ENCODE measurements around the gene RND3.

Gene RND3

GRCh38 chr2:150520887-150521664, 33.6 kb upstream of the RND3 start:
- Histone ChIP-seq H3K9ac (ENCODE audit: low read depth, low read length) (no peak overlapping the region), H3K4me3 (ENCODE audit: low read length) (no peak overlapping the region)
- WGBS: 78% methylated on average over 4 of the region's 4 CpGs

DNA sequence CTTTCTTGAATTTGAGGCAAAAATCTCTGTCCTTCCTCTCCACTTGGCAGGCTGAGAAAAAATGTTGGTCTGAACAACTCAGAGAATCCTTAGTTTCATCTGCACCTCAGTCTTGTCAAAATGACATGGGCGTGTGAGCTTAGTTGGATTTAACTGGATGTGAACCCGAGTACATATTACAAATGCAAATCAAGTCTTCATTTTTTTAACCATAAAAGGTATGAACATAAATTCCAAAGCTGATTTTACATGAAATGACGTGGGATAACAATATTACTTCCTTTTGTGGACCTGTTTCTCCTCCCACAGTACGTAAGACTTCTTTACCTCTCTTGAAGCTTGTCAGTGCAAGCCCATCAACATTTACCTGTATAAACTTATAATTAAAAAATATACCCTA, 32.6 kb upstream of the RND3 start:
- 93% methylated on average over 4 of the region's 4 CpGs for WGBS
- no peak overlapping the region for H3K9ac ChIP-seq (ENCODE audit: low read depth, low read length)

More at GRCh38 chr2:150520887-150521664, 33.6 kb upstream of the RND3 start:
- Histone ChIP-seq H3K27me3 (ENCODE audit: insufficient read depth, low read length) (no peaks in the 10 kb centered on the region), H3K9me3 (ENCODE audit: insufficient read depth, low read depth, low read length) (peaks cover 6% of the 10 kb centered on the region), H3K4me1 (ENCODE audit: insufficient read depth, low read length) (no peaks in the 10 kb centered on the region), H3K36me3 (ENCODE audit: insufficient read depth, low read length) (no peaks in the 10 kb centered on the region), H3K27ac (ENCODE audit: low read depth, low read length) (no peak overlapping the region)

DNA sequence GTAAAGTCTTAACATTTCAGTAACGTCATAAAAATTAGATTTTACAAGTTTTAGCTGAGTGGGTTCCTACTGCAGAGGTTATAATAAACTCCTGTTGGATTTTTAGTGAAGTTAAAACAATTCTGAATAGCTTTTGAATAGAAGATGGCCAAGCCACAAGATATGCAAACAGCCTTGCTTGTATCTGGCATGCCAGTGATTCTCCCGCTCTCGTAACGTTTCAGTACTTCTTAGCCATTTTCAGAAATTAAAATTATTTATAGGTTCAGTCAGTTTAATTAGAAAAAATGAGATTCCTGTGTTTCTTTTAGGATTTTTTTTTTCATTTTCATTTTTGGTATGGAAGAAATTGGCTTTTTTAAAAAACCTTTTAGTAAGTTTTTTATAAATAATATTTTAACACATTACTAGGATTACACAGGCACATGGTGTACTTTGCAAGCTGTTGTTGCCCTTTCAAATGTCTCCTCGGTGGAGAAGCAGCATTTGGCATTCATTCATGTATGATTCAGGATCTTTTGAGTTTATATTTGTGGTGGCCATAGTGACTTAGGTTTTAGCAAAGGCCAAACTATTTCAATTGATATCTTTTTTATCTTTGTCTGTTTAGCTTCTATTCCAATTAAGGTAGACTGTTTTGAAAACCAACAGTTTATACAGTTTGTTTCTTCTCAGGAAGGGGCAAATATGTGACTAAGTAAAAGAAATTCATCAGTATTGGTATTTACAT, 30.6 kb upstream of the RND3 start:
- H3K27me3 ChIP-seq (ENCODE audit: insufficient read depth, low read length): no peaks in the 10 kb centered on the region
- no peak overlapping the region for H3K4me3 ChIP-seq (ENCODE audit: low read length)
- H3K27ac ChIP-seq (ENCODE audit: low read depth, low read length): no peak overlapping the region
- WGBS: 99% methylated on average over 5 of the region's 5 CpGs
- no peaks in the 10 kb centered on the region for H3K9me3 ChIP-seq (ENCODE audit: insufficient read depth, low read depth, low read length)
- H3K9ac ChIP-seq (ENCODE audit: low read depth, low read length): no peak overlapping the region
- H3K36me3 ChIP-seq (ENCODE audit: insufficient read depth, low read length): no peaks in the 10 kb centered on the region
- no peaks in the 10 kb centered on the region for H3K4me1 ChIP-seq (ENCODE audit: insufficient read depth, low read length)

More for the DNA sequence above, 32.6 kb upstream of the RND3 start:
- Histone ChIP-seq H3K9me3 (ENCODE audit: insufficient read depth, low read depth, low read length) (peaks cover 6% of the 10 kb centered on the region), H3K4me3 (ENCODE audit: low read length) (no peak overlapping the region), H3K27me3 (ENCODE audit: insufficient read depth, low read length) (no peaks in the 10 kb centered on the region), H3K4me1 (ENCODE audit: insufficient read depth, low read length) (no peaks in the 10 kb centered on the region), H3K27ac (ENCODE audit: low read depth, low read length) (no peak overlapping the region), H3K36me3 (ENCODE audit: insufficient read depth, low read length) (no peaks in the 10 kb centered on the region)

GRCh38 chr2:150513647-150514046, 26.2 kb upstream of the RND3 start:
- Histone ChIP-seq H3K27me3 (ENCODE audit: insufficient read depth, low read length) (no peaks in the 10 kb centered on the region), H3K4me3 (ENCODE audit: low read length) (no peak overlapping the region), H3K9me3 (ENCODE audit: insufficient read depth, low read depth, low read length) (no peaks in the 10 kb centered on the region), H3K4me1 (ENCODE audit: insufficient read depth, low read length) (no peaks in the 10 kb centered on the region), H3K9ac (ENCODE audit: low read depth, low read length) (no peak overlapping the region), H3K36me3 (ENCODE audit: insufficient read depth, low read length) (no peaks in the 10 kb centered on the region), H3K27ac (ENCODE audit: low read depth, low read length) (no peak overlapping the region)

- WGBS: 86% methylated on average over 2 of the region's 2 CpGs
- Histone ChIP-seq H3K36me3 (ENCODE audit: insufficient read depth, low read length) (no peaks in the 10 kb centered on the region), H3K9ac (ENCODE audit: low read depth, low read length) (no peak overlapping the region)
These were observed 21.1 kb upstream of the RND3 start for GRCh38 chr2:150508497-150509137.

DNA sequence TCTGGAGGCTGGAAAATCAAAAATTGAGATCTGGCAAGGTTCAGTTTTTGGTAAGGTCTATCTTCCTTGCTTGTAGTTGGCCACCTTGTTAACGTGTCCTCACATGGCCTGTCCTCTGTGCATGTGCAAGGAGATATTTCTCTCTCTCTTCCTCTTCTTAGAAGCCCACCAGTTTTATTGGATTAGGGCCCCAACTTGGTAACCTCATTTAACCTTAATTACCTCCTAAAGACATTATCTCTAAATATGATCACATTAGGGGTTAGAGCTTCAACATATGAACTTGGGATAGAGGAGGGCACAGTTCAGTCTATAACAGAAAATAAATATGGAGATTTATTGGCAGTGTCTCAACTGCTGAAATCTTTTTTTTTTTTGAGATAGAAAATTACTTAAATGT, 19.6 kb upstream of the RND3 start:
- H3K4me1 ChIP-seq (ENCODE audit: insufficient read depth, low read length): no peaks in the 10 kb centered on the region
- H3K27me3 ChIP-seq (ENCODE audit: insufficient read depth, low read length): no peaks in the 10 kb centered on the region
- 97% methylated on average over 1 of the region's 1 CpG for WGBS
- H3K9me3 ChIP-seq (ENCODE audit: insufficient read depth, low read depth, low read length): no peaks in the 10 kb centered on the region
- no peak overlapping the region for H3K9ac ChIP-seq (ENCODE audit: low read depth, low read length)
- H3K27ac ChIP-seq (ENCODE audit: low read depth, low read length): no peak overlapping the region
- no peak overlapping the region for H3K4me3 ChIP-seq (ENCODE audit: low read length)
- H3K36me3 ChIP-seq (ENCODE audit: insufficient read depth, low read length): no peaks in the 10 kb centered on the region

More at GRCh38 chr2:150508497-150509137, 21.1 kb upstream of the RND3 start:
- no peaks in the 10 kb centered on the region for H3K4me1 ChIP-seq (ENCODE audit: insufficient read depth, low read length)
- no peaks in the 10 kb centered on the region for H3K9me3 ChIP-seq (ENCODE audit: insufficient read depth, low read depth, low read length)
- no peak overlapping the region for H3K27ac ChIP-seq (ENCODE audit: low read depth, low read length)
- no peak overlapping the region for H3K4me3 ChIP-seq (ENCODE audit: low read length)
- no peaks in the 10 kb centered on the region for H3K27me3 ChIP-seq (ENCODE audit: insufficient read depth, low read length)

GRCh38 chr2:150505178-150505577, 17.7 kb upstream of the RND3 start:
- Histone ChIP-seq H3K4me3 (ENCODE audit: low read length) (no peak overlapping the region), H3K27me3 (ENCODE audit: insufficient read depth, low read length) (no peaks in the 10 kb centered on the region), H3K4me1 (ENCODE audit: insufficient read depth, low read length) (no peaks in the 10 kb centered on the region), H3K9me3 (ENCODE audit: insufficient read depth, low read depth, low read length) (no peaks in the 10 kb centered on the region), H3K9ac (ENCODE audit: low read depth, low read length) (no peak overlapping the region), H3K27ac (ENCODE audit: low read depth, low read length) (no peak overlapping the region), H3K36me3 (ENCODE audit: insufficient read depth, low read length) (no peaks in the 10 kb centered on the region)

- no peaks in the 10 kb centered on the region for H3K4me1 ChIP-seq (ENCODE audit: insufficient read depth, low read length)
- no peaks in the 10 kb centered on the region for H3K9me3 ChIP-seq (ENCODE audit: insufficient read depth, low read depth, low read length)
- H3K27me3 ChIP-seq (ENCODE audit: insufficient read depth, low read length): no peaks in the 10 kb centered on the region
- WGBS: 91% methylated on average over 7 of the region's 7 CpGs
- H3K36me3 ChIP-seq (ENCODE audit: insufficient read depth, low read length): no peaks in the 10 kb centered on the region
- H3K4me3 ChIP-seq (ENCODE audit: low read length): no peak overlapping the region
- no peak overlapping the region for H3K9ac ChIP-seq (ENCODE audit: low read depth, low read length)
- no peak overlapping the region for H3K27ac ChIP-seq (ENCODE audit: low read depth, low read length)
These were observed 8.6 kb upstream of the RND3 start for GRCh38 chr2:150495993-150496627.

DNA sequence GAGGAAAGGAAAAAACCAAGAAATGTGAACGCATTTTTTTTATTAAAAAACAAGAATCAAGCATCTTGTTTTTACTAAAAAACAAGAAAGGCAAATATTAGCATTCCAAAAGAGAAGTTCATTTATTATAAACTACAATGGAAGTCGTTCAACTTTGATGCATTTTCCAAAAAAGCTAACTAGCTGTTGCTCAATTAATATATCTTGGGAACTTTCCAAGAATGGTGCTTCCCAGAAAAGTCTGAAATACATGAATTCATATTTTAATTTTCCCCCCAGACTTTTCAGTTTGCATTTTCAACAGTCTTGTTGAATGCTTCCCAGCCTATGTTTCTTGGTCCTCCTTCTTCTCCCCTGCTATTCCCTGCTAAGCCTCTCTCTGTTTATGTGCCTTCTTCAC, 7.5 kb upstream of the RND3 start:
- WGBS: 94% methylated on average over 1 of the region's 2 CpGs
- Histone ChIP-seq H3K9me3 (ENCODE audit: insufficient read depth, low read depth, low read length) (no peaks in the 10 kb centered on the region), H3K27ac (ENCODE audit: low read depth, low read length) (no peak overlapping the region), H3K27me3 (ENCODE audit: insufficient read depth, low read length) (no peaks in the 10 kb centered on the region), H3K36me3 (ENCODE audit: insufficient read depth, low read length) (no peaks in the 10 kb centered on the region), H3K9ac (ENCODE audit: low read depth, low read length) (no peak overlapping the region), H3K4me1 (ENCODE audit: insufficient read depth, low read length) (no peaks in the 10 kb centered on the region), H3K4me3 (ENCODE audit: low read length) (no peak overlapping the region)

GRCh38 chr2:150494234-150494945, 6.9 kb upstream of the RND3 start:
- 93% methylated on average over 4 of the region's 4 CpGs for WGBS
- no peaks in the 10 kb centered on the region for H3K9me3 ChIP-seq (ENCODE audit: insufficient read depth, low read depth, low read length)
- H3K27ac ChIP-seq (ENCODE audit: low read depth, low read length): no peak overlapping the region
- H3K27me3 ChIP-seq (ENCODE audit: insufficient read depth, low read length): no peaks in the 10 kb centered on the region
- H3K36me3 ChIP-seq (ENCODE audit: insufficient read depth, low read length): no peaks in the 10 kb centered on the region
- H3K4me1 ChIP-seq (ENCODE audit: insufficient read depth, low read length): no peaks in the 10 kb centered on the region
- H3K9ac ChIP-seq (ENCODE audit: low read depth, low read length): no peak overlapping the region
- no peak overlapping the region for H3K4me3 ChIP-seq (ENCODE audit: low read length)
